ENCODE results near the gene CUL1.

The CUL1 gene

DNA sequence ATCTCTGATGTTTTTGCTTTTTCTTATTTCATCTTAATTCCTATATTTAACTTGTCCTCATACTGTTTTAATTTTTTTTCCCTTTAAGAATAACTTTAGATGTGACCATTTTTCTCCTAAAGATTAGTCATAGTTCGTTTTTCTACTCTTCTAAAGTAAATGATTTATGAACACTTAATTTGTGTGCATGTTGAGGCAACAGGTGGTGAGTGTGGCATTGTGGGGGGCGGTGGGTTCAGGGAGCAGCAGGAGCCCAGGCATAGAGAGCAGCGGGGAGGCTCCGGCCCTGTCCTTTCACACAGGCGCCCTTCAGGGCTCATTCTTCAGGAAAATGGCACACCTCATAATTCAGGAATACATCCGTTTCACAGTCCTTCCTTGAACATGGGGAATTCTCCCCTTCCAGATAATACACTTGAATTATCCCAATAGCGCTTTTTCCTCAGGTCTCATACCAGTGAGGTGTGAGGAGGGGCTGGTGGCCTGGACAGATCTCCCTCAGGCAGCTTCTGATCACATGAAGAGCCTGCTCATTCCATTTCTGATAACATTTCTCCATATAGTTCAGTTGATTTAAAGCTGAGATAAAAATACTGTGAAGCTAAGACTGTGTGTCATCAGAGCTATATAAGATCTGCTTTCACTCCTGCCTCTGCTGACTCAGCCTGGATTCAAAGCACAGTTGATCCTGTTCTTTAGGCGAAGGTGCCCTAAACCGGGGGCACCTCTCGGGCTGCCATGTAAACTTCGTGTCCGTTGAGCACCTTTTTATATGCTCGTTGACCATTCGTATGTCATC is 40.2 kb downstream of the CUL1 start:
- H3K4me1 ChIP-seq (ENCODE audit: control insufficient read depth, insufficient read depth, low read length) = peaks cover 7% of the 10 kb centered on the region

DNA sequence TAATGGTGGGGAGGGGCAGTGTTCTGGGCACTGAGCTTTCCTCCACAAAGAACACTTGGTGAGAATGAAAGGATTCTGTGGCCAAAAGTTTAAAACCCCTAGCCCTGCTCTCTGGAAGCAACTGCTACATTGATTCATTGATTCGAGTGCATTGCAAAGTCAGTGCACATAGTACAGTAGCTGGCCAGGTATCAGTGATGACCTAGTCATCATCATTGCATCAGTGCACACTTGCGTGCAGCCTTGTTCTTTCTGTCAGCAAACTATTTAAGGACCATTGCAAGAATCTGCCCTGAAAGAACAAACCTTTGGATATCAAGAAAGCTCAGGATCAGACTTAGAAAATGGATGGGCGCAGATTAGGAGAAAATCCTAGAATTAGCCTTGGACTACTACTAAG is 47.4 kb downstream of the CUL1 start:
- H3K9me3 ChIP-seq (replicated peaks; ENCODE audit: low read length) = no peaks in the 10 kb centered on the region
- H3K4me3 ChIP-seq (ENCODE audit: low read length) = no peak overlapping the region
- H3K36me3 ChIP-seq (ENCODE audit: insufficient read depth, low read length) = peaks cover 7% of the 10 kb centered on the region
- H3K4me2 ChIP-seq (ENCODE audit: low read length) = no peak overlapping the region
- H3K4me1 ChIP-seq (ENCODE audit: control insufficient read depth, insufficient read depth, low read length) = no peaks in the 10 kb centered on the region
- H3K27me3 ChIP-seq (ENCODE audit: control insufficient read depth, insufficient read depth, low read length) = no peaks in the 10 kb centered on the region
- no peak overlapping the region for H3K9ac ChIP-seq (ENCODE audit: low read depth, low read length)

More for the DNA sequence above, 40.2 kb downstream of the CUL1 start:
- Histone ChIP-seq H3K27me3 (ENCODE audit: control insufficient read depth, insufficient read depth, low read length) (no peaks in the 10 kb centered on the region), H3K36me3 (ENCODE audit: insufficient read depth, low read length) (peaks cover 30% of the 10 kb centered on the region), H3K4me2 (ENCODE audit: low read length) (no peak overlapping the region), H3K9me3 (replicated peaks; ENCODE audit: low read length) (no peaks in the 10 kb centered on the region), H3K4me3 (ENCODE audit: low read length) (no peak overlapping the region), H3K9ac (ENCODE audit: low read depth, low read length) (no peak overlapping the region)

GRCh38 chr7:148747274-148747673 is 48.6 kb downstream of the CUL1 start:
- Histone ChIP-seq H3K4me1 (ENCODE audit: control insufficient read depth, insufficient read depth, low read length) (no peaks in the 10 kb centered on the region), H3K4me3 (ENCODE audit: low read length) (no peak overlapping the region), H3K36me3 (ENCODE audit: insufficient read depth, low read length) (peaks cover 6% of the 10 kb centered on the region), H3K9ac (ENCODE audit: low read depth, low read length) (no peak overlapping the region), H3K27me3 (ENCODE audit: control insufficient read depth, insufficient read depth, low read length) (no peaks in the 10 kb centered on the region), H3K9me3 (replicated peaks; ENCODE audit: low read length) (no peaks in the 10 kb centered on the region), H3K4me2 (ENCODE audit: low read length) (no peak overlapping the region)

DNA sequence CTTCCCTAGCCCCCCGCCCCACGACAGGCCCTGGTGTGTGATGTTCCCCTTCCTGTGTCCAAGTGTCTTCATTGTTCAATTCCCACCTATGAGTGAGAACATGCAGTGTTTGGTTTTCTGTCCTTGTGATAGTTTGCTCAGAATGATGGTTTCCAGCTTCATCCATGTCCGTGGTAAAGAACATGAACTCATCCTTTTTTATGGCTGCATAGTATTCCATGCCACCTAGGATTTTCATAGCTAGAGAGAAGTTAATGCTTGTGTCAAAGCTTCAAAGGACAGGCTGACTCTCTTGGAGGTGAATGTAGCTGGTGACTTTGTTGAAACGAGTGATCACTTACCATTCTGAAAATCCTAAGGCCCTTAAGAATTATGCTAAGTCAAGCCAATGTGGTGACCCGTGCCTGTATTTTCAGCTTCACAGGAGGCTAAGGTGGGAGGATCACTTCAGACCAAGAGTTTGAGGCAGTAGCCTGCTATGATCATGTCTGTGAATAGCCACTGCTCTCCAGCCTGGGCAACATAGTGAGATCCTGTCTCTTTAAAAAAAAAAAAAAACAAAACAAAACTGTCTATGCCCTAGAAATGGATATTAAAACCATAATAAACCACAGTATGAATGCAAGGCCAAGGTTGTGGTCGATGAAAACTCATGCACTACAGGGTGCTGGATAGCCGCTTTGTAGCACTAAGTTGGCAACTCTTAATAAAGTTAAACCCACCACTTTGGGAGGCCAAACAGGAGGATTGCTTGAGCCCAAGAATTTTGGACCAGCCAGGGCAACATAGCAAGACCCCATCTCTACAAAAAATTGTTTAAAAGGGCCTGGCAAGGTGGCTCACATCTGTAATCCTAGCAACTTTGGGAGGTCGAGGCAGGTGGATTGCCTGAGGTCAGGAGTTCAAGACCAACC is 52.0 kb downstream of the CUL1 start:
- no peak overlapping the region for H3K9ac ChIP-seq (ENCODE audit: low read depth, low read length)
- H3K4me3 ChIP-seq (ENCODE audit: low read length) = no peak overlapping the region
- H3K4me1 ChIP-seq (ENCODE audit: control insufficient read depth, insufficient read depth, low read length) = no peaks in the 10 kb centered on the region
- peaks cover 6% of the 10 kb centered on the region for H3K36me3 ChIP-seq (ENCODE audit: insufficient read depth, low read length)
- H3K27me3 ChIP-seq (ENCODE audit: control insufficient read depth, insufficient read depth, low read length) = no peaks in the 10 kb centered on the region
- H3K9me3 ChIP-seq (replicated peaks; ENCODE audit: low read length) = no peaks in the 10 kb centered on the region
- no peak overlapping the region for H3K4me2 ChIP-seq (ENCODE audit: low read length)

- Histone ChIP-seq H3K4me1 (ENCODE audit: control insufficient read depth, insufficient read depth, low read length) (no peaks in the 10 kb centered on the region), H3K9me3 (replicated peaks; ENCODE audit: low read length) (no peaks in the 10 kb centered on the region), H3K9ac (ENCODE audit: low read depth, low read length) (no peak overlapping the region), H3K4me2 (ENCODE audit: low read length) (no peak overlapping the region), H3K27me3 (ENCODE audit: control insufficient read depth, insufficient read depth, low read length) (no peaks in the 10 kb centered on the region), H3K4me3 (ENCODE audit: low read length) (no peak overlapping the region), H3K36me3 (ENCODE audit: insufficient read depth, low read length) (peaks cover 8% of the 10 kb centered on the region)
Observed at GRCh38 chr7:148753224-148753623, 54.5 kb downstream of the CUL1 start.

- Histone ChIP-seq H3K4me2 (ENCODE audit: low read length) (no peak overlapping the region), H3K9me3 (replicated peaks; ENCODE audit: low read length) (no peaks in the 10 kb centered on the region), H3K4me1 (ENCODE audit: control insufficient read depth, insufficient read depth, low read length) (no peaks in the 10 kb centered on the region), H3K9ac (ENCODE audit: low read depth, low read length) (no peak overlapping the region), H3K27me3 (ENCODE audit: control insufficient read depth, insufficient read depth, low read length) (no peaks in the 10 kb centered on the region), H3K4me3 (ENCODE audit: low read length) (no peak overlapping the region), H3K36me3 (ENCODE audit: insufficient read depth, low read length) (peaks cover 12% of the 10 kb centered on the region)
Observed at GRCh38 chr7:148754912-148755311, 56.2 kb downstream of the CUL1 start.

DNA sequence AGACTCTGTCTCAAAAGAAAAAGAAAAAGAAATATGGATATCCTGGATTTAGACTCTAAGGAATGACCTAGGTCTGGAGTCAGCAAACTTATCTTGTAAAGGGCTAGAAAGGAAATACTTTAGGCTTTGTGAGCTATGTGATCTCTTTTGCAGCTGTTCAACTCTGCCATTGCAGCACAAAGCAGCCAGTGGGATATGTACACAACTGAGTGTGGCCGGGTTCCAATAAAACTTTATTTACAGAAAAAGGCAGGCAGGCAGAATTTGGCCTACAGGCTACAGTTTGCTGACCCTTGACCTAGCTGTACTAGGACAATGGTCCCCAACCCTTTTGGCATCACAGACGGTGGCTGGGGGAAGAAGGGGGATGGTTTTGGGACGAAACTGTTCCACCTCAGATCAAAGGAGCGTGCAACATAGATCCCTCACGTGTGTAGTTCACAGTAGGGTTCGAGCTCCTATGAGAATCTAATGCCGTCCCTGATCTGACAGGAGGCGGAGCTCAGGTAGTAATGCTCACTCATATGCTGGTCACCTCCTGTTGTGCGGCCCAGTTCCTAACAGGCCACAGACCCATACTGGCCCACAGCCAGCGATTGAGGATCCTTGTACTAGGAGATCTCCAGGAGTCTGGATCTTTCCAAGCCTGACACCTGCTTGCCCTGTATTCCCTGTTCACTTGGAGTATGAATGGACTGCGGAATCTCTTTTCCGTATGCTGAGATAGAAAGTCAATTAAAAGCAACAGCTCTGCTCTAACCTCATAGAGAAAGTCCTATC is 63.0 kb downstream of the CUL1 start:
- Histone ChIP-seq H3K4me3 (ENCODE audit: low read length) (no peak overlapping the region), H3K4me2 (ENCODE audit: low read length) (no peak overlapping the region), H3K27me3 (ENCODE audit: control insufficient read depth, insufficient read depth, low read length) (no peaks in the 10 kb centered on the region), H3K9me3 (replicated peaks; ENCODE audit: low read length) (no peaks in the 10 kb centered on the region), H3K36me3 (ENCODE audit: insufficient read depth, low read length) (peaks cover 46% of the 10 kb centered on the region), H3K4me1 (ENCODE audit: control insufficient read depth, insufficient read depth, low read length) (no peaks in the 10 kb centered on the region), H3K9ac (ENCODE audit: low read depth, low read length) (no peak overlapping the region)

DNA sequence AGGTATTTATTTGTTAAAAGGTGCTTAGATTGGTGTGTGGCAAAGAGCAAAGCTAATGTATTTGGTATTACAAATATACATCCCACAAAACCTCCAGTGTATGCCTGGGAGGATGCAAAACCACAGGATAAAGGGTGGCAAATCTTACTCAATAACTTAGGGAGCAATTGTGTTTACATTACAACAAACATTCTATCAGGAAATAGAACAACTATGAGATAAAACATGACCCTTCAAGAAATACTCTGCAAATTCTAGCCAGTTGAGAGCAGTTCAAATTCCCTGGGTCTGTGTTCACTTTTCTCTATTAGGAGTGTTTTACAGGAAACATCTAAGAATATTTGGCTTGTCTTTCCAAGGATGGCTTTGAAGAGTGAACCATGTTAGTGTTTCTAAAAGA is 64.9 kb downstream of the CUL1 start:
- Histone ChIP-seq H3K27me3 (ENCODE audit: control insufficient read depth, insufficient read depth, low read length) (no peaks in the 10 kb centered on the region), H3K4me3 (ENCODE audit: low read length) (no peak overlapping the region), H3K9me3 (replicated peaks; ENCODE audit: low read length) (no peaks in the 10 kb centered on the region), H3K4me2 (ENCODE audit: low read length) (no peak overlapping the region), H3K9ac (ENCODE audit: low read depth, low read length) (no peak overlapping the region), H3K4me1 (ENCODE audit: control insufficient read depth, insufficient read depth, low read length) (no peaks in the 10 kb centered on the region), H3K36me3 (ENCODE audit: insufficient read depth, low read length) (peaks cover 44% of the 10 kb centered on the region)

- no peak overlapping the region for H3K9ac ChIP-seq (ENCODE audit: low read depth, low read length)
- H3K27me3 ChIP-seq (ENCODE audit: control insufficient read depth, insufficient read depth, low read length) = no peaks in the 10 kb centered on the region
- no peak overlapping the region for H3K4me2 ChIP-seq (ENCODE audit: low read length)
- peaks cover 18% of the 10 kb centered on the region for H3K4me1 ChIP-seq (ENCODE audit: control insufficient read depth, insufficient read depth, low read length)
- H3K9me3 ChIP-seq (replicated peaks; ENCODE audit: low read length) = no peaks in the 10 kb centered on the region
- H3K4me3 ChIP-seq (ENCODE audit: low read length) = no peak overlapping the region
- H3K36me3 ChIP-seq (ENCODE audit: insufficient read depth, low read length) = peaks cover 35% of the 10 kb centered on the region
Observed at GRCh38 chr7:148770004-148770403, 71.3 kb downstream of the CUL1 start.

DNA sequence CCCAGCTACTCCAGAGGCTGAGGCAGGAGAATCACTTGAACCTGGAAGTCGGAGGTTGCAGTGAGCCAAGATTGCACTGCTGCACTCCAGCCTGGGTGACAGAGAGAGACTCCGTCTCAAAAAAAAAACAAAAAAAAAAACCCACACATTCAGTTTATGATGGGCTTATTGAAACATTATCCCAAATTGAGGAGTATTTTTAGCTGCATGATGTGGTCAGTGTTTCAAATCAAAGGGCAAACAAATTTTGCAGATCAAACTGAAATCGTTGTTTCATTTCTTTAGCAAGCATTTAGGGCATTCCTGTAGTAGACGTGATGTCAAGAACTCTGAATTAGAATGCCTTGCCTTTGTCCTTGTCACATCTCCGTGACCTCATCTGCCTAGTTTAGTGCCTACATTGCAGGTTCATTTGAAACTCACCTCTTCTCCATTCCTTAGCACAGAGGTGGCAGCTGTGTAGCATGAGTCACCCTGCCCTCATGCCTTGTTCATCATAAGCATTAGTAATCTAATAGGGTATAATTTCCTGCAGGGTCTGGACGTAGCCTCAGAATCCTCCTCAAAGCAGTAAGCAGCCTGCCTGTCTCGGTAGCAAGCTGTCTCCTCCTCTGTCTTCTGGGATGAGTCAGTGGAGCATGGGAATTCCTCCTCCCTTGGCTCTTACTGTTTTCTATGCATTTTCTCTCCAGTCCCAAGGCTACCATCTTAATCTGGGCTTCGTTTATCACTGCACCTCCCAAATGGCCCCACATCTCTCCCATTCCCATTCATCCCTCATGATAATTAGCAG is 73.8 kb downstream of the CUL1 start:
- no peak overlapping the region for H3K9ac ChIP-seq (ENCODE audit: low read depth, low read length)
- peaks cover 37% of the 10 kb centered on the region for H3K36me3 ChIP-seq (ENCODE audit: insufficient read depth, low read length)
- peaks cover 18% of the 10 kb centered on the region for H3K4me1 ChIP-seq (ENCODE audit: control insufficient read depth, insufficient read depth, low read length)
- peak overlapping the region; percentile 53 for H3K4me2 ChIP-seq (ENCODE audit: low read length)
- no peaks in the 10 kb centered on the region for H3K27me3 ChIP-seq (ENCODE audit: control insufficient read depth, insufficient read depth, low read length)
- H3K4me3 ChIP-seq (ENCODE audit: low read length) = no peak overlapping the region
- H3K9me3 ChIP-seq (replicated peaks; ENCODE audit: low read length) = no peaks in the 10 kb centered on the region
